HG03280 (cell line): ENCODE results near the gene ABCB4.
A peak's percentile ranks its signal among the peaks of the same experiment; 100 is the strongest.

Experiments used
- ATAC-seq: cut with Tn5 transposase; IDR thresholded peaks from one replicate; pipeline ENCODE4 v1.9.1; 2021; ENCODE audit warnings: mild to moderate bottlenecking, moderate library complexity; ENCODE audit not compliant: unreplicated experiment

Gene ABCB4

DNA sequence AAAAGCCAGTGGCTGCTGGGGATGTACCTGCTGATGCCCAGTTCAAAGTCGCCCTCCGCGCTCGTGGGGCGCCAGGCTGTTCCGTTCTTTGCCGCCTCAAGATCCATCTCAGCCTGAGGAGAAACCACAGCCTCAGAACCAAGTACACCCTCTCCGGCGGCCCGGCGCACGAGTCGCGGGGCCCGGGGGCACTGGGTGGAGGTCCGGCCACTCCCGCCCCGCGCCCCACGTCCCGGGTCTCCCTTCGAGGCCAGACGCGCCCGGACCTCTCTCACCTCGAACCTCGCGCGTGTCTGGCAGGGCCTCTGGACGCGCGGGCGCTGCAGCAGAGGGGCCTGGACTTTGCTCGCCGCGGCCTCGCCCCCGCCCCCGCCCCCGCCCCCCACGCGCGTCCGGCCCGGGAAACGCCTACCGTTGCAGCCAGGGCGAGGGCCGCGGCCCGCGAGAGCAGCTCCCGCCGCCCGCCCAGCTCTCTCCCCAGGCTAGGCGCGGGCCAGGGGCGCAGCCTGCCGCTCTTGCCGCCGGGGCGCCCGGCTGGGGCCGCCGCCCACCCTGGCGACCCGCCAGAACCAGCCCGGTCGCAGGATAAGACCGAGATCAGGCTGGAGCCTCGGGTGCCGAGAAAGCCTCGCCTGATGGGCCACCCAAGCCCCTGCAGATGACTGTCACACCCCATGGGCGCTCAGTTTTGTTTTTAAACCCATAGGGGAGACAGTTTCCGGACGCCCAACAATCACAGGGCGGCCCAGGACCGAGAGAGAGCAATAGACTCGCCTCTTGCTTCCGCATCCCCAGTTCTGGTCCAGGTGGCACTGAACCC is at the start of gene ABCB4:
ABCB4 (minus strand) TSS at position 322 of the 820 bp plus-strand sequence; CDS start at position 107, 215 bp downstream.
- ATAC-seq = peak; percentile 28

DNA sequence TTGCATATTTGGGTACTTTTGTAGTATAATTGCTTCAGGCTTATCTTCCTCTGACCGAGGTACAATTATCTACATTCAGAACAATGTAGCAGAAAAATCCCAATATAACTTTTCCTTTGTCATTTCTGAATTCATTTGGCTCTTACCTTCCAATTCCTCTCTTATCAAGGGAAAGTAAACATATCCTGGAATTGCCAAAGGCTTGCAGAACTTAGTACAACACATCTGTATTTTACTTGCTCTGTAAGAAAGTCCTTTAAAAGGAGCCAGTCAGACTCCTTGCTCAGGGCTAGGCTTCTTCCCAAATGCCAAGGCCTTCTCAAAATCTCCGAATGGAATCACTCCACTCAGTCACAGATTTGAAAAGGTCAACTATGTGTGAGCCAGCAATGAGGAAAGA is 43.3 kb upstream of the ABCB4 start:
- no peak for ATAC-seq

- ATAC-seq = no peak
These were observed 42.4 kb upstream of the ABCB4 start for GRCh38 chr7:87517891-87518290.

GRCh38 chr7:87517136-87517815 is 41.8 kb upstream of the ABCB4 start:
- ATAC-seq = no peak

DNA sequence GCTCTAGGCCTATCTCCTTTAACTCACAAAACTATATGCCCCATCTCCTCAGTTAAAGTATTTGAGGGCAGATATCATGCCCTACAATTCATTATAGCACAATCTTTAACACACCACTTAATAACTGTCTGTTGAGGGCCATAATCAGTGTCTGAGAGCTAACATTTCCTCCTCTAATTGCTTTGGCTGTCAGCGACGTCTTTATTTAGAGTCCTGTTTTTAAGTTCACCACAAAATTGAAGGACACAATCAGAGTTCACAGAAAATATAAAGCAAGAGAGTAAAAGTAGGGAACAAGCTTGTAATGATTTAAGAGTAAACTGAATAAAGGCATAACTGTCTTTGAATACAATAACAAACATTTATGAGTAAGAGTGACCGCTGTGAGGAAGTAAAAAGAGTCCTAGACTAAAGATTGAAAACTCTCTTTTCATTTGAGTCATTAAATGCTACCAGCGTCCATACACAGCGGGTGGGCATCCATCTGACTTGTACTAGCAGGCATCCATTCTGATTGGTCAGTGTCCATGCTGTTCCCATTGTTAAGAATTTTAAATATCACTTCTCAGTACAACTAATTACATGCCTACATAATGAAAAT is 38.4 kb upstream of the ABCB4 start:
- no peak for ATAC-seq

GRCh38 chr7:87512906-87513305 is 37.4 kb upstream of the ABCB4 start:
- no peak for ATAC-seq

- ATAC-seq = no peak
These were observed 36.0 kb upstream of the ABCB4 start for GRCh38 chr7:87511510-87511909.

DNA sequence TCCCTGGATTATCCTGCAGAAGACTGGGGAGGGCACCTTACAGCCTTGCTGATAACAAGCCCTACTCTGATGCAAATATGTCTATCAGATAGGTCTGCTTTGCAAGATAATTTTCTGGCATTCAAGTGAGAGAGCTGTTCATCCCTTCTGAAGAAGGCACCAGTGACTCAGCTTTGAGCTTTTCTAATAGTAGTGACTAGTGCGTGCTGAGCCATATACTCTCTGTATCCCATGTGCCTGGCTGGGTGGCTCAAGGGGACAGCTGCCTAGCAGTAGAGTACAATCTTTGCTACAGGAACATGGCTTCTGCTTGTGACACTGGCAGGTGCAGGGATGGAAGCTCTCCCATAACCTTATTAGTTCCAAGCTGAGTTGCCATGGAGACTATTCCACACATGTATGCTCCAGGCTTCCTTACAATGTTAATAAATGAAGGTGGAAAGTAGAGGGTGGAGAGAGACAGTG is 35.0 kb upstream of the ABCB4 start:
- ATAC-seq = no peak

- ATAC-seq = no peak
These were observed 32.0 kb upstream of the ABCB4 start for GRCh38 chr7:87507446-87507845.

- no peak for ATAC-seq
These were observed 31.0 kb upstream of the ABCB4 start for GRCh38 chr7:87506246-87507180.

DNA sequence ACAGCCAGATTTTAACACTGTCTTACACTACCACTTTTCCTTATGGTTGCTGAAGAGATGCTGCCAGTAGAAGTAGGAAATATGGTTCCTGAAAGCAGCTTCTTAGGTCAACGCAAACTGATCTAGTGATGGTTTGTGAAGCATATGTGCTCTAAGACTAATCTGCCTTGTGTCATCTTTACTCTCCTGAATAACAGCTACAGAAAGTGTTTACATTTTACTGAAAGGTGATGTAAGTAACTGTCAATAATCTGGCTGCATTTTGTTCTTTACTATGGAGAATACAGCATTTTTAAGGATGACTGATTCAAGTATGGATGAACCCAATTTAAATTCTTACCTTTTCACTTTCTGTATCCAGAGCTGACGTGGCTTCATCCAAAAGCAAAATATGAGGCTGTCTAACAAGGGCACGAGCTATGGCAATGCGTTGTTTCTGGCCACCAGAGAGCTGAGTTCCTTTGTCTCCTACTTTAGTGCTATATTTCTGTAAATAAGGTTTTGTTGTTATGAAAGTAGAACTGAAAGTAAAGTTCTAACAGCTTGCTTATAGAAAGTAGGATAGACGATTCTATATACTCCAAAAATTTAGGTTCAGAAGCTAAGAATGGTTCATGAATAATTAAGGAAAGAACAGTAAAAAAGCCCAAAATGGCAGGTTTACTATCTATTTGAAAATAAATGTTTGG is 30.2 kb upstream of the ABCB4 start:
- peak; percentile 66 for ATAC-seq

GRCh38 chr7:87505122-87505521 is 29.6 kb upstream of the ABCB4 start:
- no peak for ATAC-seq

GRCh38 chr7:87499494-87499893 is 24.0 kb upstream of the ABCB4 start:
- ATAC-seq = no peak

DNA sequence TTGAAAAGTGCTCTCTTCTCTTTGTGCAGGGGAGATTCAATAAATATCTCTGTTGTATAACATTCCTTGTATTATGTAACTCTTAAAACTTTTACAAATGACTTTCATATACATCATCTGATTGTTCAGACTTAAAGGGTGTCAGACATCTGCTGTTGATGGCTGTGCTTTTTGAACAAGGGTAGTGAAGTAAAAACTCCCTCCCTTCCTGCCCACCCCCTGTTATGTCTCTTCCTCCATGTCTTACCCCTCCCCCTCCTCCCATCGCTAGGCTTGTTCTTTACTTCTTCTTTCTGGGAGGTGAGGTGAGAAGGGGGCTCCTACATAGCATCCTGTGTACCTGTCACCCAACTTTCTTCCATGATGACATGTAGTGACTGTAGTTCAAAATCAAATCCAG is 23.4 kb upstream of the ABCB4 start:
- ATAC-seq = no peak

DNA sequence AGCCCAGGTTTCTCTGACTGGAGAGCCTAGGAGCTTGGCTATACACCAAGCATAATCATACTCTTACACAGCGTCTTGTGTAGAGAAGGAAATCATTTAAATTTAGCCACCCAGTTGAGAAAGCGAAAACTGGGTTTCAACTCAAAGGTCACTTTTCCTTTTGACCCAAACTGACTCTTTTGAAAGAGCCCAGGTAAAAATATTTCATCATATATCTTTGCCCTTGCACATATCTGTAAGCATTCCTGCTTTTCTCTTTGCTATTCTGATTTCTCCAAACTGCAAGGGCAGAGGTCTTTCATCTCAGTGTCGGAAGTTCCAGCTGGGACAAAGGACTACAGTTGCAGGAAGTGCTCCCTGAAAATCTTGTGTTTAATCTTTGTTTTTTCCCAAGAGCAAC is 22.0 kb upstream of the ABCB4 start:
- ATAC-seq = no peak

DNA sequence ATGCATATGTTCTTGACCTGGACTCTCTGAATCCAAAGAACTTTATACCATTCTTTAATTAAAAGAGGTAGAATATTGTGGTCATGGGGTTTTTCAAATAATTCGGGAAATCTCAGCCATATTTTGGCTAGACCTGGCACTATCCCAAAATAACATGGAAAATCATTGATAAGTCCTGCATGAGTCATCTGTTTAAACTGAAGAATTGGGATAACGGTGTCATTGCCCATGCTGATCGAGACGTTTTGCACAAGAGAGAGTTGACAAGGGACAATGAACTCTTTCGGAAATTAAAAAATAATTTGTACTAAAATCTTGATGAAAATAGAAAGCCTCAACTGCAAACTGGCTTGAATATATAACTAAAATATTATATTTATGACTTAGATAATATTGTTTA is 19.9 kb upstream of the ABCB4 start:
- no peak for ATAC-seq

- ATAC-seq = no peak
These were observed 19.0 kb upstream of the ABCB4 start for GRCh38 chr7:87494454-87494853.

DNA sequence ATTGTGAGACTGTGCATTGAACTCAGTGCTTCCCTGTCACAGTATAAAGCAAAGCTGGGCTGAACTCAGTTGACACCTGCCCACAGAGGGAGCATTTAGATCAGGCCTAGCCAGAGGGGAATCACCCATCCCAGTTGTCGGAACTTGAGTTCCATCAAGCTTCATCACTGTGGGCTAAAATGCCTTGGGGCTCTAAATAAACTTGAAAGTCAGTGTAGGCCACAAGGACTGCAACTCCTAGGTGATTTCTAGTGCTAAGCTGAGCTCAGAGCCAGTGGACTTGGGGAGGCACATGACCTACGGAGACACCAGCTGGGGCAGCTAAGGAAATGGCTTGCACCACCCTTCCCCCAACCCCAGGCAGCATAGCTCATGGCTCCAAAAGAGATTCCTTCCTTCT is 7.7 kb upstream of the ABCB4 start:
- ATAC-seq = no peak

DNA sequence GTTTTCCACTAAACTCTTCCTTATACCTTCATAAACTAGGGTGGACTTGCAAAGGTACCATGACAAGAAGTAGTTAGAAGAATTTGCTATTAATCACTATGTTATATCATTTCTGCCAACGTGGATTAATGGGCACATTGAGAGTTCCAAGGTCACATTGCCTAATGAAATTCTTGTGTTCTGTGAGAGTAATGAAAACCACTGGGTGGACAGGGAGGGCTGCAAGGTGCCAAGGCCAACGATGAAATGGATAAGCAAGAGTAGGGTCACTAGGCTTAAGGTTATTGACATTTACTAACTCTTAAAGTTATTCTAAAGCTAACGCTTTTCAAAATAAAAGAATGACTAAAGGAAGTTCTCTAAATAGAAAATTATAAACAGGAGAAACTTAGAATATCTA is 6.6 kb upstream of the ABCB4 start:
- ATAC-seq = no peak

GRCh38 chr7:87480386-87480785 is 4.9 kb upstream of the ABCB4 start:
- no peak for ATAC-seq
